Retinal pigment epithelial cell (primary cell): ENCODE measurements around the gene MACROD1.

ENCODE experiments used
- DNase-seq: peaks from one replicate; pipeline ENCODE4 v3.0.0-alpha.2; 2010; ENCODE audit warnings: low read depth
- H3K4me3 ChIP-seq: 2 replicates; pipeline ENCODE4 v1.5.1; 2011; ENCODE audit warnings: mild to moderate bottlenecking, low read length, control low read depth, moderate library complexity
- TF ChIP-seq, protein P1 (sequence below): conservative IDR thresholded peaks from 2 replicates; pipeline ENCODE4 v1.5.1; 2011; ENCODE audit warnings: low read depth, low read length, control low read depth, inconsistent platforms

The MACROD1 gene

DNA sequence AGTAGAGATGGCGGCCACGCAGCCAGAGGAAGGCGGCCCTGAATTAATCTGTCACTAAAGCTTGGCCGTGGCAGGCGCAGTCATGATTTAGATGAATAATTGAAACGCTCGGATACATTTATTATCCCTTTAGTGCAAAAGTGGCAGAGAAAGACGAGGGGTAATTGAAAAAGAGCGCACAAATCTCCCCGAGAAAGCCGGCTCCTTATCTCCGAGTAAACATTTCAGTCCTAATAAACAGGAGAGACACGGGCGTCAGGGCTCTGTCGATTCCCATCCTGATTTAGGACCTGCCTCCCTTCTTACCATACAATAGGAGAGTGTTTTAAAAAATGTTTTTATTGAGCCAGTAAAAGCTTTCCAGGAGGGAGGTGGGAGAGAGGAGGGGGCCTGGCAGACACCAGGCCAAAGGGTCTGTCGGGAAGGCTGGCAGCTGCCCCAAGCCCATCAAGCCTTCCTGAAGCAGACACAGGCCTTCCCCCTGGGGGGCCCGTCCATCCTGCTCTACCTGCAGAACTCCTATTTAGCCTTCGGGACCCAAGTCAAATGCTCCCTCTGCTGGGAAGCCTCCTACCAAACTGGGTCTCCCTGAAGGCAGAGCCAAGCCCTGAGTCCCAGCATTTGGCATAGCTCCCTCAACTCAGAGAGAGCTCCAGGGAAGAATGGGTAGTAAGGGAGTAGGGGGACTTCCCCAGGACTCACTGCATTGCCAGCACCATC, 156.8 kb downstream of the MACROD1 start:
- no peak overlapping the region for H3K4me3 ChIP-seq
- TF ChIP-seq, protein P1, sequence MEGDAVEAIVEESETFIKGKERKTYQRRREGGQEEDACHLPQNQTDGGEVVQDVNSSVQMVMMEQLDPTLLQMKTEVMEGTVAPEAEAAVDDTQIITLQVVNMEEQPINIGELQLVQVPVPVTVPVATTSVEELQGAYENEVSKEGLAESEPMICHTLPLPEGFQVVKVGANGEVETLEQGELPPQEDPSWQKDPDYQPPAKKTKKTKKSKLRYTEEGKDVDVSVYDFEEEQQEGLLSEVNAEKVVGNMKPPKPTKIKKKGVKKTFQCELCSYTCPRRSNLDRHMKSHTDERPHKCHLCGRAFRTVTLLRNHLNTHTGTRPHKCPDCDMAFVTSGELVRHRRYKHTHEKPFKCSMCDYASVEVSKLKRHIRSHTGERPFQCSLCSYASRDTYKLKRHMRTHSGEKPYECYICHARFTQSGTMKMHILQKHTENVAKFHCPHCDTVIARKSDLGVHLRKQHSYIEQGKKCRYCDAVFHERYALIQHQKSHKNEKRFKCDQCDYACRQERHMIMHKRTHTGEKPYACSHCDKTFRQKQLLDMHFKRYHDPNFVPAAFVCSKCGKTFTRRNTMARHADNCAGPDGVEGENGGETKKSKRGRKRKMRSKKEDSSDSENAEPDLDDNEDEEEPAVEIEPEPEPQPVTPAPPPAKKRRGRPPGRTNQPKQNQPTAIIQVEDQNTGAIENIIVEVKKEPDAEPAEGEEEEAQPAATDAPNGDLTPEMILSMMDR: no peak
- DNase-seq: no peak

DNA sequence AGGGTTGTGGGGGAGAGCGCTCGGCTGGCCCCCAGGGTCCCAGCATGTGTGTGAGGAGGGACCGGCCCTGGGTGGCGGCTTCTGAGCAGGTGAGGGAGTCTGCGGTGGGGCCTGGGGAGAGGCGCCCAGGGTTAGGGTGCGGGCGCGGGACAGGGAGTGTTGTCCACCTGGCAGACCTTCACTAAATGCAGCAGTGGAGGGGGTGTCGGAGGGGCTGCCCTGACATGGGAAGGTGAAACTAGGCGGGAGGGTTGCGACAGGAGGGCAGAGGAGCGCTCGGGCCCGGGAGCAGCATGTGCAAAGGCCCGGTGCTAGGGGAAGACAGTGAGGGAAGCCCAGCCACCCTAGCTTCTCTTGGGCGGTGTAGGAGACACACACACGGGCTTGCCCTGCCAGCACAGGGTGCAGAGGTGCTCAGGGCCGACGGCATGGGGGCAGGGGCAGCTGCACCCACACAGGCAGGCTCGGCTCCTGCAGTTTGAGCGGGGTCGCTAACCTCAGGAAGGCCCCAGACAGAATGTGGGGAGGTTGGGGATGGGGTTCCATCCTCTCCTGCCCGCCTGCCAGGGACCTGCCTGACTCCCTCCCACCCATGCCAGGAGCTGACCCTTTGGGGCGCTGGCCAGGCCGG, 157.5 kb downstream of the MACROD1 start:
- TF ChIP-seq, protein P1: no peak
- DNase-seq: no peak
- no peak overlapping the region for H3K4me3 ChIP-seq

DNA sequence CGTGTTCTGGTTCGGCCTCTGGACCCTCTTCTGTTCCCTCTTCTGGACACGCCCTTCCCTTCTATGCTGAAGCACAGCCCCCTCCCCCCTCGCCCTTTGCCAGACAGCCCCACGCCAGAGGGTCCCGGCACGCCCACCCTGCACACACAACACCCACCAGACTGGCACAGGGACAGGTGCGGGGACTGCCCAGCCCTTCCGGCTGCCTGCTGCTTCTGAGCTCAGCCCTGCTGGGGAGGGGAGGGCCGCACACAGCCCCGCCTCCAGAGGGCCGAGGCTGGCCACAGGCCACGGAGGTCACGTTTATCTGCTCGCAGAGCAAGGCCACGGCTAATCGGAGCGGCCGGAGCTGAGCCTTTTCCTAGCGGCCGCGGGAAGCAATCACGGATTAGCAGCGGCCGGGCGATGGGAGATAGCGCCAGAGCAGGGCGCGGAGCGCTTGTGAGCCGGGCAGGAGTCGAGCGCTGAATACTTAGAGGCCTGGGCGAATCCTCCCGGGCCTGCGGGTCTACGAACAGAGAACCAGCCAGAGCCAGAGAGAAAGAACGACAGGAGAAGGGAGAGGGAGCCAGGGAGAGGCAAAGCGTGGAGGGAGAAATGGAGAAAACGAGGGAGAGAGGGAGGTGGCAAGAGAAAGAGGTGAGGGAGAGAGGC, 158.2 kb downstream of the MACROD1 start:
- peak overlapping the region; percentile 33 for H3K4me3 ChIP-seq
- DNase-seq: peak; percentile 71
- TF ChIP-seq, protein P1: peak; percentile 25

DNA sequence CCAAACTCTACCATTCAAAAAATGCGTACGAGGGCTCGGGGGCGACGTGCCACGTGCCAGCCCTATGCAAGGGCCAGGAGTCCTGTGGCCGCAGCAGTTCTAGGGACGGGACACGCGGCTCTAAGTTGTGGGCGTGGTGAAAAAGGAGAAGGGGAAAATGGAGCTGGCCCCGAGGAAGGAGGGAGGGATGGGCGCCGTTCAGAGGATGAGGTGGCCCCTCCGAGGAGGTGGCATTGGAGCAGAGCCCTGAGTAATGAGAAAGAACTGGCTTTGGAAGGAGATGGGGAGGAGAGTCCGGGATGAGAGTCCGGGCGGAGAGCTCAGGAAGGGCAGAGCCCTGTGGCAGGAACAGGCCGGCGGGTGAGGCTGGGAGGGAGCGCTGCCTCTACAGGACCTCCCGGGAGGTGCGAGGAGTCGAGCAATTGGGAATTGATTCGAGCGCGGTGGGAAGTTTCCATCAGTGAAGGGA, 158.7 kb downstream of the MACROD1 start:
- TF ChIP-seq, protein P1: no peak
- no peak for DNase-seq
- H3K4me3 ChIP-seq: peak overlapping the region; percentile 33

DNA sequence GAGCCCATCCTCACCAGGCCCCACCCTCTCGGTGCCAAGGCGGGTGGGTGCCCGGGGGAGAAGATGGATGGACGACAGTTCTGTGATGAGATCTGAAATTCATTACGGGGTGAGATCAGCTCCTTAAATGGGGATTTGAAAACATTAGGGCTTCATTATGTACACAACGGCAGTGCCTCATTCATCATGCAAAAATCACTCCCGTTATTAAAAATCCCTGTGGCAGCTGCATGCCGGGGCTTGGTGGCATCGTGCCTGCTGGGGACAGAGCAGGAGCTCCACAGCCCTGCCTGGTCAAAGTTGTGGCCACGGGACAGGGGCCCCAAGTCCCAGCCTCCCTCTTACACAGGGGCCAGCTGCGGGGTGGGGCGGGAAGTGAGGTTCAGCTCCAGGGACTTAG, 159.5 kb downstream of the MACROD1 start:
- TF ChIP-seq, protein P1: no peak
- no peak overlapping the region for H3K4me3 ChIP-seq
- no peak for DNase-seq

DNA sequence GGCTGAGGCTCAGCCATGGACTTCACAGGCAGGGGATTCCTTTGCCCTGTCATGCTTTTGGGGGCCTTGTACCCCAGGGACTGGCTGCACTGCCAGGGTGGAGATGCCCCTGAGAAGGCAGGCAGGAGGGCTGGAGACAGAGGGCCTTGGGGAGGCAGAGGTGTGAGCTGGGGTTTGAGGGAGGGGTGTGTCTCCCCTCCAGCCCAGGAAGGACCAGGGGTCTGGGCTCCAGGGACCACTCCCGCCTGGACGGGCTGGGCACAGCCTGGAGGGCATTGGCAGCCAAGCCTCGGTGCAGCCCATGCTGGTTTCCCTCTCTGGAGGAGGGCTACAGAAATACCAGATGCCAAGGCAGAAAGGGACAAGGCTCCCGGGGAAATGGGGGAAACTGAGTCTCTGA, 160.2 kb downstream of the MACROD1 start:
- no peak overlapping the region for H3K4me3 ChIP-seq
- DNase-seq: no peak
- TF ChIP-seq, protein P1: no peak
